Measurements from ENCODE around the gene RFK. TPM values are rescaled to one million over a fixed set of nuclear protein-coding genes. Genes with fewer than 3 reads are reported as not detected.

Gene RFK
- total and polyA plus RNA-seq, 10 donors, result 5.4 to 21.4 (median 14.1) TPM

DNA sequence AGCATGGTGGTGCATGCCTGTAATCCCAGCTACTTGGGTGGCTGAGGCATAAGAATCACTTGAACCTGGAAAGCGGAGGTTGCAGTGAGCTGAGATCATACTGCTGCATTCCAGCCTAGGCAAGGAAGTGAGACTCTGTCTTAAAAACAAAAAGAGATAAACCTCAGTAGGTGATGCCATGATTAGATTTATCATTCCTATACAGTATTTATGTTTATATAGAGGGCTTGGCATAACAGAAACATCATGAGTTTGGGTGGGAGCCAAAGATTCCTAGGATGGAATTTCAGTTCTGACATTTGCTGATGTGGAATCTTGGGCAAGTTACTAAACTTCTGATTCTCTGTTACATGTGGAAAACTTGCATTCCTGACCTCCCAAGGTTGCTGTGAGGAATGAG is 22.3 kb downstream of the RFK start:
- DNase-seq, result no peak
- Histone ChIP-seq H3K27ac (no peak overlapping the region), H3K9me3 (no peaks in the 10 kb centered on the region), H3K4me1 (peaks cover 0 to 14% (median 0%) of the 10 kb centered on the region in 6 donors), H3K4me3 (no peak overlapping the region), H3K27me3 (replicated peaks in 1 of 7) (no peaks in the 10 kb centered on the region), H3K36me3 (no peaks in the 10 kb centered on the region)
- TF ChIP-seq, protein P1, sequence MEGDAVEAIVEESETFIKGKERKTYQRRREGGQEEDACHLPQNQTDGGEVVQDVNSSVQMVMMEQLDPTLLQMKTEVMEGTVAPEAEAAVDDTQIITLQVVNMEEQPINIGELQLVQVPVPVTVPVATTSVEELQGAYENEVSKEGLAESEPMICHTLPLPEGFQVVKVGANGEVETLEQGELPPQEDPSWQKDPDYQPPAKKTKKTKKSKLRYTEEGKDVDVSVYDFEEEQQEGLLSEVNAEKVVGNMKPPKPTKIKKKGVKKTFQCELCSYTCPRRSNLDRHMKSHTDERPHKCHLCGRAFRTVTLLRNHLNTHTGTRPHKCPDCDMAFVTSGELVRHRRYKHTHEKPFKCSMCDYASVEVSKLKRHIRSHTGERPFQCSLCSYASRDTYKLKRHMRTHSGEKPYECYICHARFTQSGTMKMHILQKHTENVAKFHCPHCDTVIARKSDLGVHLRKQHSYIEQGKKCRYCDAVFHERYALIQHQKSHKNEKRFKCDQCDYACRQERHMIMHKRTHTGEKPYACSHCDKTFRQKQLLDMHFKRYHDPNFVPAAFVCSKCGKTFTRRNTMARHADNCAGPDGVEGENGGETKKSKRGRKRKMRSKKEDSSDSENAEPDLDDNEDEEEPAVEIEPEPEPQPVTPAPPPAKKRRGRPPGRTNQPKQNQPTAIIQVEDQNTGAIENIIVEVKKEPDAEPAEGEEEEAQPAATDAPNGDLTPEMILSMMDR (IDR thresholded peaks at IDR 0.05 in 8 of 11, conservative IDR thresholded peaks at IDR 0.05 in 3 of 11), result no peak
- TF ChIP-seq POLR2A (IDR thresholded peaks at IDR 0.05), result no peak
- no peak for TF ChIP-seq POLR2AphosphoS5 (IDR thresholded peaks at IDR 0.05)
- WGBS, 5 donors, result 81 to 100% (median 94%) methylated on average over 1 of the region's 1 CpG
- intact Hi-C loops (cut with DNase I; ENCODE audit: low total_unique reads), result no loop called here

DNA sequence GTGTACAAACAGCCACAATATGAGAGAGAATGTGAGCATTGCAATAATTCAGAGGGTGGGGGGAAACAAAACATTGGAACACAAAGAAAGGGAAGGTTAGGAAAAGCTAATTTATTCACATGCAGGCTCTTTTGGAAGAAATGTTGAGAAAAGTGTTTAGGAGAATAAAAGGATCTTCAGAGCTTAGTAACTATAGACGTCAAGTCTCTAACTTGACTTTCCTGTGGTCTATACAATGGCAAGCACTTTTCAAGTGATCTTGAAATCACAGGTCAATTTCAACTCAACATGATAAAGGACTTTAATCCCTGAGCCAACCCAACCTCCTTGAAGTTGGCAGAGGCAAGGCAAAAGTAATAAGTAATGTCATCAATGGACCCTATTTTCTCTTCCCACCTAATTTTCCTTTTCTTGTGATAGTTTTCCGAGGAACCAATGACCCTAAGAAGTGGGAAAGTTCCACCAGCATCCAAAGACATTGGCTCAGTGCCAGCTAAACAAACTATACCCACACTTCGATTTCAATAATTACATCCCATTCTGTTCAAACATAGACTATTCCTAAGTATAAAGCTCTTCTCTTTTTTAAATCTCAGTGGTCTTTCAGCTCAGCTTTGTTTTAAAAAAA is 23.7 kb downstream of the RFK start:
- H3K27me3 ChIP-seq (replicated peaks in 1 of 7), result no peaks in the 10 kb centered on the region
- intact Hi-C loops (cut with DNase I; ENCODE audit: low total_unique reads), result no loop called here
- no peaks in the 10 kb centered on the region for H3K9me3 ChIP-seq
- no peak overlapping the region for H3K27ac ChIP-seq
- TF ChIP-seq POLR2A (IDR thresholded peaks at IDR 0.05) (no peak), POLR2AphosphoS5 (IDR thresholded peaks at IDR 0.05) (no peak)
- TF ChIP-seq, protein P1 (IDR thresholded peaks at IDR 0.05 in 8 of 11, conservative IDR thresholded peaks at IDR 0.05 in 3 of 11), result no peak
- 83 to 92% (median 88%) methylated on average over 3 of the region's 3 CpGs for WGBS, 5 donors
- no peak for DNase-seq
- H3K4me1 ChIP-seq, result peaks cover 0 to 14% (median 0%) of the 10 kb centered on the region in 6 donors
- no peak overlapping the region for H3K4me3 ChIP-seq
- no peaks in the 10 kb centered on the region for H3K36me3 ChIP-seq

DNA sequence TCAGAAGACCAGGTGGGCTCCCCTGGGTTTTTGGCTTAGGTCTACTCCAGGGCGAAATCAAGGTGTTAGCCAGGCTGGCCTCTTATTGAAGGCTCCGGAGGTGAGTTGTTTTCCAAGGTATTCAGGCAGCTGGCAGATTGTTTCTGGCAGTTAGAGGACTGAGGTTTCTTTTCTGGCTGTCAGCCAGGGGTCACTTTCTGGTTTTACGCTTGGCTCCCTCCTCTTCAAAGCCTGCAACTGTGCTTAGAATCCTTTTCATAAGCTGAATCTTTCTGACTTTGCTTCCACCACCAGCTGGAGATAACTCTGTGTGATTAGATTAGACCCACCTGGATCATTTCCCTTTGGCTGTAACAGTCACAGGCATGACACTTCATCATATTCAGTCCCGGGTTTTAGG is 24.6 kb downstream of the RFK start:
- no peak overlapping the region for H3K27ac ChIP-seq
- no peaks in the 10 kb centered on the region for H3K9me3 ChIP-seq
- H3K4me1 ChIP-seq, result peaks cover 0 to 8% (median 0%) of the 10 kb centered on the region in 6 donors
- no peak overlapping the region for H3K4me3 ChIP-seq
- no peak for DNase-seq
- no peaks in the 10 kb centered on the region for H3K27me3 ChIP-seq (replicated peaks in 1 of 7)
- H3K36me3 ChIP-seq, result no peaks in the 10 kb centered on the region
- WGBS, 5 donors, result 42 to 56% (median 46%) methylated on average over 4 of the region's 4 CpGs
- intact Hi-C loops (cut with DNase I; ENCODE audit: low total_unique reads), result no loop called here
- TF ChIP-seq POLR2AphosphoS5 (IDR thresholded peaks at IDR 0.05) (no peak), POLR2A (IDR thresholded peaks at IDR 0.05) (no peak)
- TF ChIP-seq, protein P1 (IDR thresholded peaks at IDR 0.05 in 8 of 11, conservative IDR thresholded peaks at IDR 0.05 in 3 of 11), result no peak

DNA sequence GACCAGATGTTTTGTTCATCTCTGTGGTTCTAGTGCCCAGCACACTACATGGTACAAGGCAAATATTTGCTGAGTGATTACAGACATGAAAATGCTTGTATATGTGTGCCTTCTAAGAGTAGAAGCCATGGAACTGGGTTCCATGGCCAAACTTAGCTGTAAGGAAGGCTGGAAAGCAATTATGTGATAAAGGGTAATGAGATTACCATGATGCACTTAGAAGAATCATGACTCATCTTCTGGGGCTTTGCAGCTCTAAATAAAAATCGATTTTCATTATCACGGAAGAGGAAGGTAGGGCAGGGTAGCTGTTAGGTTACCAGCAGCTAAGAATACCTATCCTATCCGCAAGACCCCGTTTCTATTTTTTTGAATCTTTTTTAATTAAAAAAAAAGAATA is 28.0 kb downstream of the RFK start:
- DNase-seq, result no peak
- Histone ChIP-seq H3K4me3 (no peak overlapping the region), H3K4me1 (no peaks in the 10 kb centered on the region), H3K27me3 (replicated peaks in 1 of 7) (no peaks in the 10 kb centered on the region), H3K9me3 (no peaks in the 10 kb centered on the region), H3K36me3 (no peaks in the 10 kb centered on the region), H3K27ac (no peak overlapping the region)
- TF ChIP-seq POLR2A (IDR thresholded peaks at IDR 0.05), result no peak
- TF ChIP-seq POLR2AphosphoS5 (IDR thresholded peaks at IDR 0.05), result no peak
- TF ChIP-seq, protein P1 (IDR thresholded peaks at IDR 0.05 in 8 of 11, conservative IDR thresholded peaks at IDR 0.05 in 3 of 11), result no peak
- intact Hi-C loops (cut with DNase I; ENCODE audit: low total_unique reads), result no loop called here
- 90 to 96% (median 92%) methylated on average over 4 of the region's 4 CpGs for WGBS, 5 donors

Measured in spleen (tissue), 11 donors.